ENCODE results near the gene ANKRD66. TPM values are rescaled to one million over a fixed set of nuclear protein-coding genes. Genes with fewer than 3 reads are reported as not detected.
"Not testable (repeated sequence)": the region's sequence is repeated elsewhere in the genome, so short reads cannot be mapped to it uniquely, and the experiment has no call there.

Gene ANKRD66
- total RNA-seq, 1 donor from 2014 or later = not detected

- no peak for DNase-seq (ENCODE audit: low read depth)
These were observed 9.1 kb downstream of the ANKRD66 start for GRCh38 chr6:46755865-46756264.

GRCh38 chr6:46756469-46757213 lies 9.9 kb downstream of the ANKRD66 start:
- peak; percentile 31 for DNase-seq (ENCODE audit: low read depth)

- DNase-seq (ENCODE audit: low read depth) = peak; percentile 11
These were observed 10.5 kb downstream of the ANKRD66 start for GRCh38 chr6:46757214-46757596.

- no peak for DNase-seq (ENCODE audit: low read depth)
These were observed 12.4 kb downstream of the ANKRD66 start for GRCh38 chr6:46758960-46759753.

- DNase-seq (ENCODE audit: low read depth) = no peak
These were observed 14.2 kb downstream of the ANKRD66 start for GRCh38 chr6:46760925-46761324.

- DNase-seq (ENCODE audit: low read depth) = no peak
These were observed 16.7 kb downstream of the ANKRD66 start for GRCh38 chr6:46763466-46763865.

- DNase-seq (ENCODE audit: low read depth) = not testable (repeated sequence)
These were observed 17.5 kb downstream of the ANKRD66 start for GRCh38 chr6:46764280-46764679.

GRCh38 chr6:46764961-46765360 lies 18.2 kb downstream of the ANKRD66 start:
- DNase-seq (ENCODE audit: low read depth) = no peak

- no peak for DNase-seq (ENCODE audit: low read depth)
These were observed 25.3 kb downstream of the ANKRD66 start for GRCh38 chr6:46772016-46772415.

GRCh38 chr6:46772762-46773161 lies 26.0 kb downstream of the ANKRD66 start:
- DNase-seq (ENCODE audit: low read depth) = no peak

- DNase-seq (ENCODE audit: low read depth) = no peak
These were observed 26.6 kb downstream of the ANKRD66 start for GRCh38 chr6:46773201-46773855.

GRCh38 chr6:46774736-46775135 lies 28.0 kb downstream of the ANKRD66 start:
- DNase-seq (ENCODE audit: low read depth) = not testable (repeated sequence)

- no peak for DNase-seq (ENCODE audit: low read depth)
These were observed 29.5 kb downstream of the ANKRD66 start for GRCh38 chr6:46776070-46776712.

GRCh38 chr6:46777476-46778346 lies 31.0 kb downstream of the ANKRD66 start:
- DNase-seq (ENCODE audit: low read depth) = no peak

GRCh38 chr6:46781478-46782378 lies 35.0 kb downstream of the ANKRD66 start:
- DNase-seq (ENCODE audit: low read depth) = peak; percentile 56

GRCh38 chr6:46784535-46784934 lies 37.8 kb downstream of the ANKRD66 start:
- DNase-seq (ENCODE audit: low read depth) = no peak

- no peak for DNase-seq (ENCODE audit: low read depth)
These were observed 41.3 kb downstream of the ANKRD66 start for GRCh38 chr6:46787871-46788540.

GRCh38 chr6:46788791-46789190 lies 42.1 kb downstream of the ANKRD66 start:
- peak; percentile 28 for DNase-seq (ENCODE audit: low read depth)

All from renal cortical epithelial cell (primary cell).